AG09309 (cell line): ENCODE measurements around the gene PRKCZ.

Experiments used
- DNase-seq: peaks from one replicate; pipeline ENCODE4 v3.0.0-alpha.2; 2010; ENCODE audit warnings: low read depth
- H3K4me3 ChIP-seq: 2 replicates; pipeline ENCODE4 v1.5.1; 2011; ENCODE audit warnings: mild to moderate bottlenecking, low read depth, low read length, moderate library complexity; ENCODE audit not compliant: control insufficient read depth
- TF ChIP-seq, protein P1 (sequence below): IDR thresholded peaks from 2 replicates; pipeline ENCODE4 v1.5.1; 2011; ENCODE audit warnings: mild to moderate bottlenecking, low read depth, low read length, inconsistent platforms; ENCODE audit not compliant: insufficient read depth, control insufficient read depth; ENCODE audit errors: missing control alignments

The PRKCZ gene

DNA sequence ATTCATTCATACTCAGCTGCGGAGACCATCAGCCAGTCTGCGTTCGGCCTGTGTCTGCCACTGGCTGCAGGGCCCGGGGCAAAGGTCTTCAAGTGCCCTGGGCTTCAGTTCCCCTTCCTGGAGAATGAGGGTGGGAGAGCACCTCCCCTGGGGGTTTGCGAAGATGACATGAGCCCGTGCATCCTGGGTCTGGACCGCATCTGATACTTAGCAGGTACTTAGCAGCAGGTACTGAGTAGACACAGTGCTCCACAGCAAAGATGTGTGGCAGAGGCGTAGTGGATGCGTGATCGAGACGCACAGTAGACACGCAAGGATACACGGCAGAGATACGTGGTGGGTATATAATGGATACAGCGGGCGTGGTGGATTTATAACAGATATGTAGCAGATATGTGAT is 51.3 kb downstream of the PRKCZ start:
- no peak overlapping the region for H3K4me3 ChIP-seq
- TF ChIP-seq, protein P1, sequence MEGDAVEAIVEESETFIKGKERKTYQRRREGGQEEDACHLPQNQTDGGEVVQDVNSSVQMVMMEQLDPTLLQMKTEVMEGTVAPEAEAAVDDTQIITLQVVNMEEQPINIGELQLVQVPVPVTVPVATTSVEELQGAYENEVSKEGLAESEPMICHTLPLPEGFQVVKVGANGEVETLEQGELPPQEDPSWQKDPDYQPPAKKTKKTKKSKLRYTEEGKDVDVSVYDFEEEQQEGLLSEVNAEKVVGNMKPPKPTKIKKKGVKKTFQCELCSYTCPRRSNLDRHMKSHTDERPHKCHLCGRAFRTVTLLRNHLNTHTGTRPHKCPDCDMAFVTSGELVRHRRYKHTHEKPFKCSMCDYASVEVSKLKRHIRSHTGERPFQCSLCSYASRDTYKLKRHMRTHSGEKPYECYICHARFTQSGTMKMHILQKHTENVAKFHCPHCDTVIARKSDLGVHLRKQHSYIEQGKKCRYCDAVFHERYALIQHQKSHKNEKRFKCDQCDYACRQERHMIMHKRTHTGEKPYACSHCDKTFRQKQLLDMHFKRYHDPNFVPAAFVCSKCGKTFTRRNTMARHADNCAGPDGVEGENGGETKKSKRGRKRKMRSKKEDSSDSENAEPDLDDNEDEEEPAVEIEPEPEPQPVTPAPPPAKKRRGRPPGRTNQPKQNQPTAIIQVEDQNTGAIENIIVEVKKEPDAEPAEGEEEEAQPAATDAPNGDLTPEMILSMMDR, result no peak

DNA sequence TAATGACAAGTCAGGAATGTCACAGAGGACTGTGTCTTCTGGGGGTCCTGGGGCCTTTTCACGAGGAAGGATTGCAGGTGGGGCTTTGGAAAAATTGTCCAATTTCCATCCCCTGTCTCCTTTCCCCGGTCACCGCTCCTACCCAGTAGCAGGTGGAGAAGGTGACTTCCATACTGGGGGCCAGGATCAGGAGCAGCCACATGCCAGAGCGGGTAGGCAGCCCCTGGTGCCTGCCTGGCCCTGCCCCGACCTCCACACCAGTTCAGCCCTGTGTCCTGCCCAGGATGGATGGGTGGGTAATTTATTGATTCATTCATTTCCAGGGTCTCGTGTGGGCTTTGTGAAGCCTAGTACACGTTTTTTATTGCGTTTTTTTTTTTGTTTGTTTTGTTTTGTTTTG is 51.7 kb downstream of the PRKCZ start:
- no peak for DNase-seq
- H3K4me3 ChIP-seq, result no peak overlapping the region
- TF ChIP-seq, protein P1, result no peak

More for the DNA sequence above, 51.3 kb downstream of the PRKCZ start:
- DNase-seq, result no peak

DNA sequence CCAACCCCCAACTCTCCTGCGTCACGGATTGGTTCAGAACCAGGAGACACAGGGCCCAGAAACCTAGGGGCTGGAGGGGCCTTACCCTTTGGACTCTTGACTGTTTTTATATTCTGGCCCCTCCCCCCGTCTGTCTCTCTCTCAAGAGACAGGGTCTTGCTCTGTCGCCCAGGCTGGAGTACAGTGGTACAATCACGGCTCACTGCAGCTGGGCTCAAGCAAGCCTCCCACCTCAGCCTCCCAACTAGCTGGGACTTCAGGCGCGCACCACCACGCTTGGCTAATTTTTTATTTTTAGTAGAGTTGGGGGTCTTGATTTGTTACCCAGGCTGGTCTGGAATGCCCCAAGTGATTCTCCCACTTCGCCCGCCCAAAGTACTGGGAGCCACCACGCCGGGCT is 52.5 kb downstream of the PRKCZ start:
- DNase-seq, result no peak
- H3K4me3 ChIP-seq, result no peak overlapping the region
- TF ChIP-seq, protein P1, result no peak

DNA sequence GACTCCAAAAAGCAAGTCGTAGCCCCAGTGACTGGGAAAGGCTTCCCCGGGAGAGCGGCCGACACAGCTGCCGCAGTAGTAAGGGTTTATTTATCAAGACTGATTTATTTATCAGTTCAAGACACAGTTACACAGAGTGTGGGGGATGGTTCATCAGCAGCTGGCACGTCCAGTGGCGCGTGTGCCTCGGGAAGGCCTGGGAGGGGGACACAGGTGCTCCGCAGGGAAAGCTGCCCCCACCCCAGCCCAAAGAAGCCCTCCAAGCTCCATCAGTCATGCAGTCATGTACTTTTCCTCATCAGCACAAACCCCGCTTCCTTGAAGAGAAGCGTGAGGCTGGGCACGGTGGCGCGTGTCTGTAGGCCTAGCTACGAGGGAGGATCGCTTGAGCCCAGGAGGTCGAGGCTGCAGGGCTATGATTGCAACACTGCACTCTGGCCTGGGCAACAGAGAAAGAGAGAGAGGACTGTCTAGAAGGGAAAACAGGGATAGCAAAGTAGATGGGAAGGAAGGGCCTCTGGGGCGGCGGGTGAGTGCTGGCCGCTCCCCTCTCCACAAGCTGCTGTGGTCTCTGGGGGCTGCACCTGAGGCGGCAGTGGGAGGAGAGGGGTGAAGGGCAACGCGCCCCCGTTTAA is 53.2 kb downstream of the PRKCZ start:
- DNase-seq, result no peak
- TF ChIP-seq, protein P1, result no peak

DNA sequence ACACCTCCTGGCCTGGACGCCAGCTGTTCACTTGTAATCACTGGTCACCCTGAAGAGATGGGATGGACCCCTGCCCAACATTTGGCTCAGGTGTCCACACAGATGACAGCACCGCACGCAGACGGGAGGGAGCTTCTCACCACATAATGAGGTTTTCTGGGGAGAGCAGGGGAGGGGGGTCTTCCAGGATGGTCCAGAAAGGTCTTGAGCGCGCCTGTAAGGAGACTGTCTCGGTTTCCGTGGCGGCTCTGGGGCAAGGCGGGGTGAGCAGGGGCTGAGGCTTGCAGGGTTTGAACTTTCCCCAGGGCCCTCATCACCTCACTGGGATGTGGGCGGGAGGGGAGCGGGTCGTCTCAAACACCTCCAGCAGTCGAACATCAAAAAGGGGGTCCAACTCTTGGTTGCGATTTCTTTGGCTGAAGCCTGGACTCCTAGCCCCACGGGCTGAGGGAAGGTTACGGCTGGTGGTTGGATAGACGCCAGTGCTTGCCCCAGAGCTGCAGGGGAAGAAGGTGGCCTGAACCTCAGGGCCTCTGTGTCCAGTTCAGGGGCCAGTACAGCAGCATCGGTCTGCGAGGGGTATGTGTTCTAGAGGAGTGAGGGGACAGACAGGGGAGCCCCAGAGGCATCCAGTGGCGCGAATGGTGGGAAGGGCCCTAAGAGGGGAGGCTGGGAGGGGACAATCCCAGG is 53.8 kb downstream of the PRKCZ start:
- TF ChIP-seq, protein P1, result no peak
- DNase-seq, result no peak
- H3K4me3 ChIP-seq, result no peak overlapping the region

More for the DNA sequence above, 53.2 kb downstream of the PRKCZ start:
- H3K4me3 ChIP-seq, result no peak overlapping the region

- no peak overlapping the region for H3K4me3 ChIP-seq
- no peak for DNase-seq
- TF ChIP-seq, protein P1, result no peak
Observed at GRCh38 chr1:2104621-2105427, 54.6 kb downstream of the PRKCZ start.
